Mononuclear cell (primary cell): ENCODE data around the gene DUSP28. TPM values are rescaled to one million over a fixed set of nuclear protein-coding genes. Genes with fewer than 3 reads are reported as not detected.

Source experiments
- H3K27me3 ChIP-seq: 2 replicates; pipeline ENCODE4 v1.6.0; 2011; ENCODE audit warnings: low read length, control low read depth; ENCODE audit not compliant: insufficient read depth
- H3K4me1 ChIP-seq: 2 replicates; pipeline ENCODE4 v1.5.1; 2011; ENCODE audit warnings: mild to moderate bottlenecking, low read length, control low read depth; ENCODE audit not compliant: insufficient read depth
- H3K4me3 ChIP-seq: 2 replicates; pipeline ENCODE4 v1.5.1; 2011; ENCODE audit warnings: mild to moderate bottlenecking, low read length, moderate library complexity
- H3K9me3 ChIP-seq: 2 replicates; pipeline ENCODE4 v1.5.1; 2011; ENCODE audit warnings: low read depth, mild to moderate bottlenecking, control low read depth, low read length
- total RNA-seq: library from RNA; depleted of rRNA; stranded (reverse); fragments of >200 nt; gene quantifications from one replicate; pipeline ENCODE4 v1.2.3, GENCODE V29; 2012

DUSP28 gene
- total RNA-seq, 1 donor = 12.1 TPM

- Histone ChIP-seq H3K27me3 (no peaks in the 10 kb centered on the region), H3K4me1 (peaks cover 77% of the 10 kb centered on the region), H3K4me3 (no peak overlapping the region), H3K9me3 (no peaks in the 10 kb centered on the region)
Measured at GRCh38 chr2:240563951-240564560, 3.9 kb downstream of the DUSP28 start.

- Histone ChIP-seq H3K9me3 (no peaks in the 10 kb centered on the region), H3K27me3 (no peaks in the 10 kb centered on the region), H3K4me3 (peak overlapping the region; percentile 32), H3K4me1 (peaks cover 77% of the 10 kb centered on the region)
Measured at GRCh38 chr2:240564561-240565332, 4.6 kb downstream of the DUSP28 start.

GRCh38 chr2:240565333-240566202 is 5.4 kb downstream of the DUSP28 start:
- H3K4me1 ChIP-seq = peaks cover 84% of the 10 kb centered on the region
- no peaks in the 10 kb centered on the region for H3K9me3 ChIP-seq
- peak overlapping the region; percentile 32 for H3K4me3 ChIP-seq
- H3K27me3 ChIP-seq = no peaks in the 10 kb centered on the region

GRCh38 chr2:240566203-240567136 is 6.3 kb downstream of the DUSP28 start:
- peak overlapping the region; percentile 55 for H3K4me3 ChIP-seq
- no peaks in the 10 kb centered on the region for H3K27me3 ChIP-seq
- peaks cover 89% of the 10 kb centered on the region for H3K4me1 ChIP-seq
- no peaks in the 10 kb centered on the region for H3K9me3 ChIP-seq

GRCh38 chr2:240567137-240567871 is 7.1 kb downstream of the DUSP28 start:
- H3K4me3 ChIP-seq = peak overlapping the region; percentile 55
- H3K4me1 ChIP-seq = peaks cover 86% of the 10 kb centered on the region
- no peaks in the 10 kb centered on the region for H3K27me3 ChIP-seq
- H3K9me3 ChIP-seq = no peaks in the 10 kb centered on the region

- no peaks in the 10 kb centered on the region for H3K9me3 ChIP-seq
- H3K27me3 ChIP-seq = no peaks in the 10 kb centered on the region
- H3K4me3 ChIP-seq = peak within 1 kb of the TSS; percentile 57
Measured at GRCh38 chr2:240567872-240568677, 7.9 kb downstream of the DUSP28 start, which contains the start of gene RNPEPL1. Gene RNPEPL1 (plus strand): TSS chr2:240568484. CDS start chr2:240568587, 103 bp downstream.

GRCh38 chr2:240568678-240569522 is 8.7 kb downstream of the DUSP28 start:
- H3K27me3 ChIP-seq = no peaks in the 10 kb centered on the region
- no peaks in the 10 kb centered on the region for H3K9me3 ChIP-seq
- peak overlapping the region; percentile 57 for H3K4me3 ChIP-seq
- peaks cover 70% of the 10 kb centered on the region for H3K4me1 ChIP-seq

More at GRCh38 chr2:240567872-240568677, 7.9 kb downstream of the DUSP28 start, which contains the start of gene RNPEPL1:
- H3K4me1 ChIP-seq = peaks cover 78% of the 10 kb centered on the region

GRCh38 chr2:240569523-240569997 is 9.4 kb downstream of the DUSP28 start:
- Histone ChIP-seq H3K4me3 (peak overlapping the region; percentile 57), H3K9me3 (no peaks in the 10 kb centered on the region), H3K27me3 (no peaks in the 10 kb centered on the region), H3K4me1 (peaks cover 63% of the 10 kb centered on the region)

- H3K4me1 ChIP-seq = peaks cover 58% of the 10 kb centered on the region
- no peaks in the 10 kb centered on the region for H3K27me3 ChIP-seq
- H3K9me3 ChIP-seq = no peaks in the 10 kb centered on the region
- peak overlapping the region; percentile 57 for H3K4me3 ChIP-seq
Measured at GRCh38 chr2:240569998-240570530, 9.9 kb downstream of the DUSP28 start.

GRCh38 chr2:240570531-240571313 is 10.6 kb downstream of the DUSP28 start:
- Histone ChIP-seq H3K9me3 (no peaks in the 10 kb centered on the region), H3K4me3 (no peak overlapping the region), H3K4me1 (peaks cover 51% of the 10 kb centered on the region), H3K27me3 (no peaks in the 10 kb centered on the region)

GRCh38 chr2:240571314-240571973 is 11.3 kb downstream of the DUSP28 start:
- Histone ChIP-seq H3K4me3 (no peak overlapping the region), H3K9me3 (no peaks in the 10 kb centered on the region), H3K27me3 (no peaks in the 10 kb centered on the region), H3K4me1 (peaks cover 46% of the 10 kb centered on the region)
